A549 treated with CpdA at 1 μM for 4 hours (cell line): Measurements from ENCODE around the gene HBD. TPM values are rescaled to one million over a fixed set of nuclear protein-coding genes. Genes with fewer than 3 reads are reported as not detected.

Experiments
- total RNA-seq: library from RNA; stranded (reverse); fragments of 200-300 nt; extraction: Qiagen RNA extraction; gene quantifications from 5 replicates; pipeline ENCODE4 v1.2.3, GENCODE V29; 2022; ENCODE audit warnings: low read depth

The HBD gene
- total RNA-seq = not detected in 5 replicates

DNA sequence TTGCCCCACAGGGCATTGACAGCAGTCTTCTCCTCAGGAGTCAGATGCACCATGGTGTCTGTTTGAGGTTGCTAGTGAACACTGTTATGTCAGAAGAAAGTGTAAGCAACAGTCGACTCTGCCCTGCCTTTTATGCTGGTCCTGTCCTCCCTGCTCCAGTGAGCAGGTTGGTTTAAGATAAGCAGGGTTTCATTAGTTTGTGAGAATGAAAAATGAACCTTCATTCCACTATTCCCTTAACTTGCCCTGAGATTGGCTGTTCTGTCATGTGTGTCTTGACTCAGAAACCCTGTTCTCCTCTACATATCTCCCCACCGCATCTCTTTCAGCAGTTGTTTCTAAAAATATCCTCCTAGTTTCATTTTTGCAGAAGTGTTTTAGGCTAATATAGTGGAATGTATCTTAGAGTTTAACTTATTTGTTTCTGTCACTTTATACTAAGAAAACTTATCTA, at the start of gene HBD:
HBD (minus strand) TSS at position 103 of the 454 bp plus-strand sequence; CDS start at position 53, 50 bp downstream.

DNA sequence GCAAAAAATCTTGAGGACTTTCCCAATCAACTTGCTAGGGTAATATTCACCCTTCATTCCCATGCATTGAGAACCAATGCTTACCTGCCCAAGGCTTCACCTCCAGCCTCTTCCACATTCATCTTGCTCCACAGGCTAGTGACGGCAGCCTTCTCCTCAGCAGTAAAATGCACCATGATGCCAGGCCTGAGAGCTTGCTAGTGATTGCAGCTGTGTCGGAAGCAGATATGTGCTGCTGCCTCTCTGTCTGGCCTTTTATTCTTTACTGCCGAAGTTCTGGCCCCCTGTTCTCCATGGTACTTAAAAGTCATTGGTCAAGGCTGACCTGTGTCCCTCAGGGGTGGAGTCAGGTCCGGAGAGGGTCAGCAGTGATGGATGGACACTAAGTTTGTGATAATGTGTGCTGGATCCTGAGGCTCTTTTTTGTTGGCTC, 35.4 kb upstream of the HBD start, which contains the start of gene HBE1:
HBE1 (minus strand) TSS at position 231 of the 433 bp plus-strand sequence; CDS start at position 176, 55 bp downstream.

DNA sequence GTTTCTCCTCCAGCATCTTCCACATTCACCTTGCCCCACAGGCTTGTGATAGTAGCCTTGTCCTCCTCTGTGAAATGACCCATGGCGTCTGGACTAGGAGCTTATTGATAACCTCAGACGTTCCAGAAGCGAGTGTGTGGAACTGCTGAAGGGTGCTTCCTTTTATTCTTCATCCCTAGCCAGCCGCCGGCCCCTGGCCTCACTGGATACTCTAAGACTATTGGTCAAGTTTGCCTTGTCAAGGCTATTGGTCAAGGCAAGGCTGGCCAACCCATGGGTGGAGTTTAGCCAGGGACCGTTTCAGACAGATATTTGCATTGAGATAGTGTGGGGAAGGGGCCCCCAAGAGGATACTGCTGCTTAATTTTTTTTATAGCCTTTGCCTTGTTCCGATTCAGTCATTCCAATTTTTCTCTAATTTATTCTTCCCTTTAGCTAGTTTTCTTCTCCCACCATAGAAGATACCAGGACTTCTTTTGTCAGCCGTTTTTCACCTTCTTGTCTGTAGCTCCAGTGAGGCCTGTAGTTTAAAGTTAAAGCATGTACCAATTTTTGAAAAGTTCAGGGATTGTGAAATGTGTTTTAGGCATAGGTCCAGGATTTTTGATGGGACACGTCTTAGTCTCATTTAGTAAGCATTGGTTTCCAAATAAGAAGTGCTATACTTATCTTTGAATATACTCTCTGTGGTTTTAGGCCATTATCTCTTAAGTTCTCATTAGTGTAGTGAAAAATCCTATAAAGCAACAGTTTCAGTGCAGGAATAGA, 20.5 kb upstream of the HBD start, which contains the start of gene HBG2:
HBG2 (minus strand) TSS at position 136 of the 768 bp plus-strand sequence; CDS start at position 83, 53 bp downstream.

DNA sequence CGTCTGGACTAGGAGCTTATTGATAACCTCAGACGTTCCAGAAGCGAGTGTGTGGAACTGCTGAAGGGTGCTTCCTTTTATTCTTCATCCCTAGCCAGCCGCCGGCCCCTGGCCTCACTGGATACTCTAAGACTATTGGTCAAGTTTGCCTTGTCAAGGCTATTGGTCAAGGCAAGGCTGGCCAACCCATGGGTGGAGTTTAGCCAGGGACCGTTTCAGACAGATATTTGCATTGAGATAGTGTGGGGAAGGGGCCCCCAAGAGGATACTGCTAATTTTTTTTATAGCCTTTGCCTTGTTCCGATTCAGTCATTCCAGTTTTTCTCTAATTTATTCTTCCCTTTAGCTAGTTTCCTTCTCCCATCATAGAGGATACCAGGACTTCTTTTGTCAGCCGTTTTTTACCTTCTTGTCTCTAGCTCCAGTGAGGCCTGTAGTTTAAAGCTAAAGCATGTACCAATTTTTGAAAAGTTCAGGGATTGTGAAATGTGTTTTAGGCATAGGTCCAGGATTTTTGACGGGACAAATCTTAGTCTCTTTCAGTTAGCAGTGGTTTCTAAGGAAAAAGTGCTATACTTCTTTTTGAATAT, 15.6 kb upstream of the HBD start, which contains the start of gene HBG1:
HBG1 (minus strand) TSS at position 51 of the 590 bp plus-strand sequence. CDS start 53 bp downstream, outside the sequence.

DNA sequence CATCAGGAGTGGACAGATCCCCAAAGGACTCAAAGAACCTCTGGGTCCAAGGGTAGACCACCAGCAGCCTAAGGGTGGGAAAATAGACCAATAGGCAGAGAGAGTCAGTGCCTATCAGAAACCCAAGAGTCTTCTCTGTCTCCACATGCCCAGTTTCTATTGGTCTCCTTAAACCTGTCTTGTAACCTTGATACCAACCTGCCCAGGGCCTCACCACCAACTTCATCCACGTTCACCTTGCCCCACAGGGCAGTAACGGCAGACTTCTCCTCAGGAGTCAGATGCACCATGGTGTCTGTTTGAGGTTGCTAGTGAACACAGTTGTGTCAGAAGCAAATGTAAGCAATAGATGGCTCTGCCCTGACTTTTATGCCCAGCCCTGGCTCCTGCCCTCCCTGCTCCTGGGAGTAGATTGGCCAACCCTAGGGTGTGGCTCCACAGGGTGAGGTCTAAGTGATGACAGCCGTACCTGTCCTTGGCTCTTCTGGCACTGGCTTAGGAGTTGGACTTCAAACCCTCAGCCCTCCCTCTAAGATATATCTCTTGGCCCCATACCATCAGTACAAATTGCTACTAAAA, 7.5 kb downstream of the HBD start, which contains the start of gene HBB:
HBB (minus strand) TSS at position 340 of the 579 bp plus-strand sequence; CDS start at position 290, 50 bp downstream.

DNA sequence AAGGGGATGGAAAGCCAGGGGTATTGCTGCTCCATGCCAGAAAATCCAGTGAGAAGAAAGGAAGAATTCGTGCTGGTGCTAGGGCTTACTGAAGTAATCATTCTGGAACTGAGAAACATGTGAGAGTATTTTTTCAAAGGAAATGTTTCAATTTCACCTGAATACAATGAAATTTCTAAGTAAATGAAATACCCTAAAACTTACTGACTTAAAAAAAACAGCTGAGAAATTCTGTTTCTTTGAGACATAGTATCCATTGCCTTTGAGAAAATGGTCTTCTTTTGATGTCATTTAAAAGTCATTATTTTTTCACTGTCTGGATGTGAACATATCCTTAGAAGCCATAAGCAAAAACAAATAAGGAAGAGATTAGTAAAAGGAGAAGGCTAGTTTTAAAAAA, 33.7 kb downstream of the HBD start, which contains the start of gene OR51V1:
OR51V1 (minus strand) TSS at position 101 of the 400 bp plus-strand sequence; CDS start at position 101, 0 bp downstream.

Other genes starting within 250 kb of the HBD start
- gene OR51L1, start 239.6 kb downstream of the HBD start, total RNA-seq = not detected in 5 replicates
- gene OR52J3, start 188.0 kb downstream of the HBD start, total RNA-seq = not detected in 5 replicates
- not detected in 5 replicates for gene OR52E2, start 174.9 kb downstream of the HBD start, total RNA-seq
- not detected in 5 replicates for gene OR52E1, start 164.9 kb downstream of the HBD start, total RNA-seq
- gene OR52A5, start 96.1 kb downstream of the HBD start, total RNA-seq = not detected in 5 replicates
- gene OR52A1, start 79.7 kb downstream of the HBD start, total RNA-seq = not detected in 5 replicates
- gene OR51V1, start 33.8 kb downstream of the HBD start, total RNA-seq = not detected in 5 replicates
- gene HBB, start 7.4 kb downstream of the HBD start, total RNA-seq = not detected in 5 replicates
- gene HBG1, start 15.4 kb upstream of the HBD start, total RNA-seq = not detected in 5 replicates
- not detected in 5 replicates for gene HBG2, start 20.3 kb upstream of the HBD start, total RNA-seq
- 0.09 to 0.78 TPM (median 0.23 TPM) in 4 of 5 replicates, not detected in the other for gene HBE1, start 35.5 kb upstream of the HBD start, total RNA-seq
- gene OR51B4, start 67.5 kb upstream of the HBD start, total RNA-seq = not detected in 5 replicates
- gene OR51B2, start 89.8 kb upstream of the HBD start, total RNA-seq = not detected in 5 replicates
- 0.03 TPM in 1 of 5 replicates, not detected in the others for gene OR51B5, start 109.0 kb upstream of the HBD start, total RNA-seq
- not detected in 5 replicates for gene OR51B6, start 117.0 kb upstream of the HBD start, total RNA-seq
- not detected in 5 replicates for gene OR51M1, start 149.3 kb upstream of the HBD start, total RNA-seq
- gene OR51Q1, start 187.6 kb upstream of the HBD start, total RNA-seq = not detected in 5 replicates
- gene OR51I1, start 207.0 kb upstream of the HBD start, total RNA-seq = not detected in 5 replicates
- not detected in 5 replicates for gene OR51I2, start 214.8 kb upstream of the HBD start, total RNA-seq